Adipocyte (in vitro differentiated cells): ENCODE data around the gene AGXT.

Experiments
- DNase-seq: peaks from one replicate; pipeline ENCODE4 v3.0.0-alpha.2; 2015; ENCODE audit warnings: low read depth
- H3K27me3 ChIP-seq: replicated peaks from 2 replicates; pipeline ENCODE4 v1.7.0; 2013; ENCODE audit warnings: mild to moderate bottlenecking, low read length, moderate library complexity; ENCODE audit not compliant: control insufficient read depth, insufficient read depth
- H3K36me3 ChIP-seq: 2 replicates; pipeline ENCODE4 v1.7.0; 2013; ENCODE audit warnings: low read length, mild to moderate bottlenecking, moderate library complexity; ENCODE audit not compliant: control insufficient read depth, insufficient read depth, severe bottlenecking
- H3K4me1 ChIP-seq: 2 replicates; pipeline ENCODE4 v1.7.0; 2013; ENCODE audit warnings: mild to moderate bottlenecking, low read length, moderate library complexity; ENCODE audit not compliant: control insufficient read depth, insufficient read depth
- H3K4me3 ChIP-seq: 2 replicates; pipeline ENCODE4 v1.7.0; 2013; ENCODE audit warnings: mild to moderate bottlenecking, low read length, moderate library complexity
- H3K9ac ChIP-seq: 2 replicates; pipeline ENCODE4 v1.7.0; 2013; ENCODE audit warnings: mild to moderate bottlenecking, low read length, moderate library complexity
- H3K9me3 ChIP-seq: 2 replicates; pipeline ENCODE4 v1.7.0; 2013; ENCODE audit warnings: mild to moderate bottlenecking, low read length, moderate library complexity; ENCODE audit not compliant: control insufficient read depth

The AGXT gene

DNA sequence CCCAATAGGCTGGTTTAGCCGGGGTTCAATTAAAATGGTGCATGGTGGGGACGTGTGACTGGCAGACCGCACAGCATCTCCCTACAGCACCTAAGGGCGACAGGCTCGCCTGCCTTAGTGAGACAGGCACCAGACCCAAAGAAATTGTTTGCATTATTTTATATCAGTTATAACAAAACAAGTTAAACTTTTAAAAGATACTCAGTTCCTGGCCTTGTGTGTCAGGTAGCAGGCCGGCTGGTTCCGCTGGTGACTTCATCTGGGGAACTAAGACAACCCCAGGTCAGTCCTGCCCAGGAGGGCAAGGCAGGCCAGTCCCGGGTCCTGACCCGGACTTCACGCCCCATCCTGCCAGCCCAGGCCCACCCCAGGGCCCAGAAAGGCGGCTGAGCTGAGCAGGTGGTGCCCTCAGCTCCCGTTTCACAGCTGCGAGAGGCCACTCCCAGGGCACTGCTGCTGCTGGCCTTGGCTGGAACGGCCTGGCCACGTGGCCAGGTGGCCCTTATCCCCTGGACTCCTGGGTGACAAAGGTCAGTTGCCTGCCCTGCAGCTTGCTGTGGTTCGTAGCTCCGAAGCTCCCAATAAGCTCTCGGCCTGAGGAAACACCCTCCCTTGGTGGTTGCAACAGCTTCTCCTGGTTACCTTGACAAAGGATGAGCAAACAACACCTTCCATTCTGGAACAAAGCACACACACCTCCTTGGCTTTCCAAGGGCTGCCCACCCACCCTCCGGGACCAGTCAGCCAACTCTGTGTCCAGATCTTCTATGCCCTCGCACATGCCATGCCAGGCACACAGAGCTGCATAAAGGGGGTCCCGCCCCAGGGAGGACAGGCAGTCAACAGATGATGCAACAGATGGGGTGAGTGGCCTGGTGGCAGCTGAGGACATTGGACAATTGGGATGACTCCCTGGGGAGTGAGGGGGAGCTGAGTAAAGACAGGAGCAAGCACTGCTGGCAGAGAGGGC lies 11.3 kb upstream of the AGXT start:
- peaks cover 14% of the 10 kb centered on the region for H3K9me3 ChIP-seq
- H3K9ac ChIP-seq = no peak overlapping the region
- peaks cover 19% of the 10 kb centered on the region for H3K27me3 ChIP-seq
- DNase-seq = no peak
- H3K36me3 ChIP-seq = no peaks in the 10 kb centered on the region
- H3K4me1 ChIP-seq = no peaks in the 10 kb centered on the region
- H3K4me3 ChIP-seq = no peak overlapping the region

DNA sequence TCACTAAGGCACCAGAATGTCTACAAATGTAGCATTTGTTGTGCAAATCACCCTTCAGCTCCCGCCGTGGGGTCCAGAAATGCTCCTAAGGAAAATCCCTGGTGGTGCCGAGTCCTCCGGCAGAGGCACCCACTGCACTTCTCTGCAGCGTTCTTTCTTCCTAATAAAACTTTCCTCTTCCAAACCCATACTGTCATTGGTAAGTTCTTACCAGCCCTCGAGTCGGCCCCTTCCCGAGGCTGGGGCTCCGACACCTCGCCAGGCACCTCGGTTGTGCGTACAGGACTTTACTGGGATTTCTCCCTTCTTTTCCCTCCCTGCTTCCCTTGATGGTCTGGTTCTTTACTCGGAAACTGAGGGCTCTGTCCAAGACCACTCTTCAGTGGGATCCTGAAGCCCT lies 10.3 kb upstream of the AGXT start:
- Histone ChIP-seq H3K36me3 (no peaks in the 10 kb centered on the region), H3K4me3 (no peak overlapping the region), H3K9me3 (peaks cover 14% of the 10 kb centered on the region), H3K9ac (no peak overlapping the region), H3K4me1 (no peaks in the 10 kb centered on the region), H3K27me3 (peaks cover 27% of the 10 kb centered on the region)
- DNase-seq = no peak

DNA sequence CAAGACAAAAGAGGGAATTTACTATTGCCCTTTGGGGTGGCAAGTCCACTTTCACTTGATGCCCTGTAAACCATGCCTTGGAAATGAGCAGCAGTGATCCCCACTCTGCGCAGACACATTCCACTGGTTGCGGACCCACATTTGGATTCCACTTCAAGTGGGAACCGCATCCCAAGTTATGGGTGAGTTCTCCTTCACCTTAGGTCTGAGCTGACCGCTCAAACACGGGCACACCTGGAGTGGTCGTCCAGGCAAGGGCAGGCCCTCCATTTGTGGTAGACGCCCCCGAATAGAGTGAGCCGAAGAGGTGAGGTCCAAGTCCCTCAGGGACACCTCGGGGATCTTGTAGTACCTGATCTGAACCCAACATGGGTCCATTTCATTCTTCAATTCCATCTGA lies 9.8 kb upstream of the AGXT start:
- no peak overlapping the region for H3K9ac ChIP-seq
- no peaks in the 10 kb centered on the region for H3K36me3 ChIP-seq
- H3K4me1 ChIP-seq = no peaks in the 10 kb centered on the region
- no peak for DNase-seq
- H3K4me3 ChIP-seq = no peak overlapping the region
- H3K9me3 ChIP-seq = peaks cover 13% of the 10 kb centered on the region
- peaks cover 30% of the 10 kb centered on the region for H3K27me3 ChIP-seq

DNA sequence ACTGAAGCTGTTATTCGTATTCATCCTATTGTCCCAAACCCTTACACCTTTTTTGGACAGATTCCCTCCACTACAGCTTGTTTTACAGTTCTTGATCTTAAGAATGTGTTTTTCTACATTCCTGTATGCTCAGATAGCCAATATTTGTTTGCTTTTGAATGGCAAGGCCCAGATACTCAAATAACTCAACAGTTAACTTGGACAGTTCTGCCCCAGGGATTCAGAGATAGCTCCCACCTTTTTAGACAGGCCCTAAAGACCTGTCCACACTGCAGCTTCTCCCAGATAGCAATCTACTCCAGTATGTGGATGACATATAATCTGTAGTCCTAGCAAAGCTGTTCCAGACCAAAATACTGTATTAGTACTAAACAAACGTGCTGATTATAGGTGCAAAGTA lies 7.1 kb upstream of the AGXT start:
- Histone ChIP-seq H3K4me3 (no peak overlapping the region), H3K4me1 (no peaks in the 10 kb centered on the region), H3K9me3 (no peaks in the 10 kb centered on the region), H3K9ac (no peak overlapping the region), H3K27me3 (peaks cover 49% of the 10 kb centered on the region), H3K36me3 (no peaks in the 10 kb centered on the region)
- DNase-seq = no peak

DNA sequence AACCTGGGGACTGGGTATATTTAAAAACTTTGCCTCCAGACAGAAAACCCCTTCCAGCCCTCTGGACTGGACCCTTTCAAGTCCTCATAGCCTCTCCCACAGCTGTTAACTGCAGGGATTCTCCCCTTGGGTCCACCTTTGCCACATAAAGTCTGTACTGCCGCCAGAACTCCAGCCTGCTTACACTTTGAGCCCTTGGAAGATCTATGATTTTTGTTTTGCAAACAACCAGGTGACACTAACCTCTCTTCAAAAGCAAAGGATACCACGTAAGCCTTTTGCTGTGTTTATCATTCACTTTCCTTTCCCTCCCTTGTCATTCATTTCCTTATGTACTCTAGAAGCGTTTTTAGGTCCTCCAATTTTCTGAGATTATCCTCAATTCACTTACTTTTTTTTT lies 4.1 kb upstream of the AGXT start:
- Histone ChIP-seq H3K4me1 (no peaks in the 10 kb centered on the region), H3K27me3 (peaks cover 54% of the 10 kb centered on the region), H3K4me3 (no peak overlapping the region), H3K36me3 (no peaks in the 10 kb centered on the region), H3K9me3 (no peaks in the 10 kb centered on the region), H3K9ac (no peak overlapping the region)
- no peak for DNase-seq

DNA sequence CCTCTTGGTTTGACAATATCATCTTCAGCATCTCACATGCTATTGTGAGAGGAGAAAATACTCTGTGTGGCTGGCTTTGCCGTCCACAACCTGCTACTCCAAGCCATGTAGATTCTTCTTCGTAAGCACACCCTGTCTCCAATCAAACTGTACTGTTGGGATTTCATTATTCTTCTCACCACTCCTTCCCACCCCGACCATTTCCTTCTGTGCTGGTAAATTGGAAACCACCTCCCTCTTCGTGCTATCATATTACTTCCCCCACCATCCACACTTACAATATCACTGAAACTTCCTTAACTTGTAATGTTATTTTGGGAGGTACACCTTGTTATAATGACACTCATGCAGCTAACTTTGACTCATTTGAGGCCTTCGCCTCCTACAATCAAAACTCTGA lies 3.2 kb upstream of the AGXT start:
- peaks cover 62% of the 10 kb centered on the region for H3K27me3 ChIP-seq

DNA sequence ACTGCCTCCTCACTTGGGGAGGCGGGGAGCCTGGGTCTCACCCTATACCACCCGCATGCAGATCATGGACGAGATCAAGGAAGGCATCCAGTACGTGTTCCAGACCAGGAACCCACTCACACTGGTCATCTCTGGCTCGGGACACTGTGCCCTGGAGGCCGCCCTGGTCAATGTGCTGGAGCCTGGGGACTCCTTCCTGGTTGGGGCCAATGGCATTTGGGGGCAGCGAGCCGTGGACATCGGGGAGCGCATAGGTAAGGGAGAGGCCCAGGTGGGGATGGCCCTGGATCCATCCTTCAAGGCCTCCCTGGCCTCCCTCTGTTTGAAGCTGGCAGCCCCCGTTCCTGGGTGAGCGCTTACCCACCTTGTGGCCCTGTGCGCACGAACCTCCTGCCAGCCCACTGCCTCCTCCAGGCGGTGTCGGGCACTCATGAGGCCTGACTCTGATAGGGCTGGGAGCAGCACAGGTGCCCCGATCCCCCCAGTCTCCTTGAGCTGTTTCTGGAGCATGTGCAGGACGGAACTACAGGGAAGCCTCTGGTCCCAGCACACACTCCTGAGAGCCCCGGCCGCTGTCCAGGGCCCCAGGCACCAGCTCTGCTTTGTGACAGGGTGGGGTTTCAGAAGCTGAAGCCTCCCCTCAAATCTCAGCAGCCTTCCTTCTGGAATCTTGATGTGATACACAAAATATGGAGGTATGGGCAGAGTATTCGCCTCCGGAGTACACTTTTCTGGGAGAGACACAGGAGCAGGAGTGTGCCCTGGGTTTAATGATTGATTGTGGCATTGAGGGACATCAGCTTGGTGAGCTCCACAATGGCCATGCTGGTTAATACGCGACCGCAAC lies 708 bp downstream of the AGXT start:
- no peaks in the 10 kb centered on the region for H3K36me3 ChIP-seq
- H3K9ac ChIP-seq = no peak overlapping the region

More for the DNA sequence above, 3.2 kb upstream of the AGXT start:
- Histone ChIP-seq H3K36me3 (no peaks in the 10 kb centered on the region), H3K4me1 (no peaks in the 10 kb centered on the region), H3K4me3 (no peak overlapping the region), H3K9me3 (no peaks in the 10 kb centered on the region), H3K9ac (no peak overlapping the region)
- no peak for DNase-seq

DNA sequence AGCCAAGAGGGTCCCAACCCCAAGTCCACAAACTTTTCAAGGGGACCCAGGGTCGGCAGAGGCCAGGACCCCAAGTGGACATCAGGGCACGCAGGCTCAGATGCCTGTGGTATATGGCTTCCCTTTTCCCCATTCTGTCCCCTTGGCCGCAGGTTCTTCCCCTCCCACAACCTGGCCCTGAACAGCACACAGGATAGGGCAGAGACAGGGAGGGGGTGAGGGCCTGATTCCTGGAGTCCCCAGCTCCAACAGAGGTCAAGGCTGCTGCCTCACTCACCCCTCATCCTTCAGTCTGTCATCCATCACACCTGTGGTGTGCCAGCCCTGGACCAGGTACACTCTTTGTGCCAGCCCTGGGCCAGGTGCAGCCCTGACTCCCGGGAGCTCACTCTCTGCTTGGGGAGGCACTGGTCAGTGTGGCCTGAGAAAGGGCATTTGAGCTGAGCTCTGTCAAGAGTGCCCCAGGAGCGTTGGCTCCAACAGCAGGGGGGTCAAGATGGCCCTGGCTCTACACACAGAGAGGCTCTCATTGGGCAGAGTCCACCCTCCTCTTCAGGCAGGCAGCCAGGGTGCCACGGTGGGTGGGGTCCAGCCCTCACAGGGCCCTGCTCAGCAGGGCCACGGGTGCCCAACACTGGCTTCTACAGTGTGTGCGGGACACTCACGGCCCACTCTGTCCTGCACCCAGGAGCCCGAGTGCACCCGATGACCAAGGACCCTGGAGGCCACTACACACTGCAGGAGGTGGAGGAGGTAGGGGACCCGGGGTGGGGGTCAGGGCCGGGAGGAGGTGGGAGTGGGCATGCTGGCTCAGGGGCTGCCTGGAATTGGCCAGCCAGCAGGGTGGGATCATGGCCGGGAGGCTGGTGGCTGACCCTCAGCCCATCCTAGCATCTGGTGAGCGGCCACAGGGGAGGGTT lies 1.6 kb downstream of the AGXT start:
- Histone ChIP-seq H3K9ac (no peak overlapping the region), H3K9me3 (no peaks in the 10 kb centered on the region), H3K36me3 (no peaks in the 10 kb centered on the region), H3K4me3 (no peak overlapping the region), H3K4me1 (no peaks in the 10 kb centered on the region), H3K27me3 (peaks cover 60% of the 10 kb centered on the region)
- DNase-seq = no peak

More for the DNA sequence above, 708 bp downstream of the AGXT start:
- H3K4me3 ChIP-seq = no peak overlapping the region
- no peak for DNase-seq
- H3K4me1 ChIP-seq = no peaks in the 10 kb centered on the region
- no peaks in the 10 kb centered on the region for H3K9me3 ChIP-seq
- H3K27me3 ChIP-seq = peaks cover 64% of the 10 kb centered on the region

DNA sequence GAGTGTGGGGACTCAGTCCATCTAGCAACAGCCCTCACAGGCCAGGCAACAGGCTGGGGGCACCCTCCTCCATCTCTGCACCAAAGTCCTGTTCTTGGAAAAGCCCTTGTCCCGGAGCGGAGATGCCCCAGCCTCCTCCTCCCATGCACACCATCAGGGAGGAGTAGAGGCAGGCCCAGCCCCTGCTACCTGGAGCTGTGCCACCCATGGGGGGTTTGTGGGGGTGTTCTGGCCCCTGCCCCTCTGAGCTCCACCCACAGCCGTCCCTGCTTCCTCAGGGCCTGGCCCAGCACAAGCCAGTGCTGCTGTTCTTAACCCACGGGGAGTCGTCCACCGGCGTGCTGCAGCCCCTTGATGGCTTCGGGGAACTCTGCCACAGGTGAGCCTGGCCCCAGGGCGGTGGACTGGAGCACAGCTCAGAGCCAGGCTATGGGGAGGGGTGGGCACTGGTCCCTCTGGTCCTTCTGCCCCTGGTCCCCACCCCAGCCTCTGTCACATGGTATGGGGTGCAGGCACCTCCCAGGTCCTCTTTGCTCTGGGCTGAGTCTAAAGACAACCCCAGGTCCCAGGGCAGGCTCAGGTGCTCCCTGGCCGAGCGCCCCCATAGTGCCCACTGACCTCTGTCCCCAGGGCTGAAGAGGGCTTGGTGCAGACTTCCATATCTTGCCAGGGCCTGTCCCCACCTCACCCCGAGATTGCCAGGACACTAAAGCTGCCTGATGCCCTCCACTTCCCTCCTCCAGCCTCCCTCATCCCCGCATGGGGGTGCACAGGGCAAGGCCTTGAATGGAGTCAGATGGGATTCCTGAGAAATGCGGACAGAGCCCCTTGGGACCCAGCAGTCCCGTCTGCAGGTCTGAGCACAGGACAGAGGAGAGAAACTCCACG lies 2.7 kb downstream of the AGXT start:
- H3K27me3 ChIP-seq = peaks cover 53% of the 10 kb centered on the region
- no peaks in the 10 kb centered on the region for H3K9me3 ChIP-seq
- H3K4me3 ChIP-seq = no peak overlapping the region
- H3K9ac ChIP-seq = no peak overlapping the region
- no peaks in the 10 kb centered on the region for H3K36me3 ChIP-seq
- no peaks in the 10 kb centered on the region for H3K4me1 ChIP-seq
- no peak for DNase-seq
